ENCODE results near the gene RCAN2. TPM values are rescaled to one million over a fixed set of nuclear protein-coding genes. Genes with fewer than 3 reads are reported as not detected.

The RCAN2 gene
- total and polyA plus RNA-seq, 9 of the 15 experiments (the other 6 are each of a cell fraction or from before 2014, with no cell fraction given) = 0.04 TPM; not detected in 8

DNA sequence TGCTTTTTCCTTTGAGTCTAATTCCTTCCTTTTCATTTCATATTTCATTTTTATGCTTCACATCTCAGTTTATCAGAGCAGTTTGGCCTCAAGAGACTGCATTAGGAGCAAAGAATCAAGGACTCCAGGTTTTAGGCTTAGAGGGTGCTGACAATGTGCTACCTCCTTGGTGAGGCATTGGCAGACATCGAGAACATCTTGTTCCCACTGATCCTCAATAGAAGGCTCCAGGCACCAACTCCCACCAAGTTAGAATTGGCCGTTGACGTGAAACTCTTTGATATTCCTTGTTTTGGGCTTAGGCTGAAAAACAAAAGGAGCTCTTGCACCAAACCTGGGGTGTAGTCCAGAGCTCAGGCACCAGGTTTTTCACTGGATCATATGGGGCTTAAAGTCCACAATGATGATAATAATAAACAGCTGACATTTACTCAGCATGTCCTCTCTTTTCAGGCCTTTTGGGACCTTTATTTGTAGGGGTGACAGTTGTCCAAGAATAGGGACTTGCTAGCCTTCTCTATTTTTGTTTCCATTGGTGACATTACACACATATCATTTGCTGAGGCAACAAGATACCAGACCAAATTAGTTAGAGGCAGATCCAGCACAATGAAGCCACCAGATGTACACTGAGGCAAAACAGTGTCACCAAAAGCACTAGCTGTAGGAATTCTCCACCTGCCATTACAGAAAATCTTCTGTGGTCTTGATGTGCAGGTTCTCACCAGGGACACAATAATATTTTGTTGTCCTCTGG is 239.5 kb downstream of the RCAN2 start:
- TF ChIP-seq YY1 (IDR thresholded peaks at IDR 0.05; ENCODE audit: borderline replicate concordance in 1 of 3, control insufficient read depth in 1 of 3, extremely low read depth in 1 of 3, insufficient read depth in 3 of 3, insufficient read length in 1 of 3, insufficient replicate concordance in 2 of 3, low read depth in 1 of 3, low read length in 2 of 3) = no peak
- no peak for TF ChIP-seq ZKSCAN8 (CRISPR knock-in tag; IDR thresholded peaks at IDR 0.05)
- no peak for TF ChIP-seq GABPA (tag; conservative IDR thresholded peaks at IDR 0.05; ENCODE audit: low read depth)
- TF ChIP-seq RBM39 (optimal IDR thresholded peaks at IDR 0.05; ENCODE audit: low read depth, low read length) = no peak
- no peak for TF ChIP-seq NFRKB (IDR thresholded peaks at IDR 0.05; ENCODE audit: low read depth)
- no peak for TF ChIP-seq FOXJ3 (CRISPR knock-in tag; IDR thresholded peaks at IDR 0.05)
- TF ChIP-seq, protein P1, sequence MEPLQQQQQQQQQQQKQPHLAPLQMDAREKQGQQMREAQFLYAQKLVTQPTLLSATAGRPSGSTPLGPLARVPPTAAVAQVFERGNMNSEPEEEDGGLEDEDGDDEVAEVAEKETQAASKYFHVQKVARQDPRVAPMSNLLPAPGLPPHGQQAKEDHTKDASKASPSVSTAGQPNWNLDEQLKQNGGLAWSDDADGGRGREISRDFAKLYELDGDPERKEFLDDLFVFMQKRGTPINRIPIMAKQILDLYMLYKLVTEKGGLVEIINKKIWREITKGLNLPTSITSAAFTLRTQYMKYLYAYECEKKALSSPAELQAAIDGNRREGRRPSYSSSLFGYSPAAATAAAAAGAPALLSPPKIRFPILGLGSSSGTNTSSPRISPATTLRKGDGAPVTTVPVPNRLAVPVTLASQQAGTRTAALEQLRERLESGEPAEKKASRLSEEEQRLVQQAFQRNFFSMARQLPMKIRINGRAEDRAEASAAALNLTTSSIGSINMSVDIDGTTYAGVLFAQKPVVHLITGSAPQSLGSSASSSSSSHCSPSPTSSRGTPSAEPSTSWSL (CRISPR knock-in tag; IDR thresholded peaks at IDR 0.05; ENCODE audit: borderline replicate concordance) = no peak
- TF ChIP-seq ARID2 (IDR thresholded peaks at IDR 0.05) = no peak
- TF ChIP-seq SMARCB1 (IDR thresholded peaks at IDR 0.05; ENCODE audit: insufficient read length, low read depth) = no peak
- no peak for TF ChIP-seq PHB2 (IDR thresholded peaks at IDR 0.05; ENCODE audit: low read depth)
- TF ChIP-seq ZNF507 (tag; conservative IDR thresholded peaks at IDR 0.05) = no peak
- no peak for TF ChIP-seq NFIX (CRISPR knock-in tag; IDR thresholded peaks at IDR 0.05; ENCODE audit: low read depth)
- TF ChIP-seq PCBP2 (IDR thresholded peaks at IDR 0.05; ENCODE audit: low read depth, low read length, poor library complexity, severe bottlenecking) = no peak
- TF ChIP-seq ZEB2 (IDR thresholded peaks at IDR 0.05) = no peak
- TF ChIP-seq, protein P2, sequence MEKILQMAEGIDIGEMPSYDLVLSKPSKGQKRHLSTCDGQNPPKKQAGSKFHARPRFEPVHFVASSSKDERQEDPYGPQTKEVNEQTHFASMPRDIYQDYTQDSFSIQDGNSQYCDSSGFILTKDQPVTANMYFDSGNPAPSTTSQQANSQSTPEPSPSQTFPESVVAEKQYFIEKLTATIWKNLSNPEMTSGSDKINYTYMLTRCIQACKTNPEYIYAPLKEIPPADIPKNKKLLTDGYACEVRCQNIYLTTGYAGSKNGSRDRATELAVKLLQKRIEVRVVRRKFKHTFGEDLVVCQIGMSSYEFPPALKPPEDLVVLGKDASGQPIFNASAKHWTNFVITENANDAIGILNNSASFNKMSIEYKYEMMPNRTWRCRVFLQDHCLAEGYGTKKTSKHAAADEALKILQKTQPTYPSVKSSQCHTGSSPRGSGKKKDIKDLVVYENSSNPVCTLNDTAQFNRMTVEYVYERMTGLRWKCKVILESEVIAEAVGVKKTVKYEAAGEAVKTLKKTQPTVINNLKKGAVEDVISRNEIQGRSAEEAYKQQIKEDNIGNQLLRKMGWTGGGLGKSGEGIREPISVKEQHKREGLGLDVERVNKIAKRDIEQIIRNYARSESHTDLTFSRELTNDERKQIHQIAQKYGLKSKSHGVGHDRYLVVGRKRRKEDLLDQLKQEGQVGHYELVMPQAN (IDR thresholded peaks at IDR 0.05; ENCODE audit: borderline replicate concordance) = no peak
- no peak for TF ChIP-seq MBD2 (IDR thresholded peaks at IDR 0.05; ENCODE audit: borderline replicate concordance, low read depth)
- TF ChIP-seq, protein P3, sequence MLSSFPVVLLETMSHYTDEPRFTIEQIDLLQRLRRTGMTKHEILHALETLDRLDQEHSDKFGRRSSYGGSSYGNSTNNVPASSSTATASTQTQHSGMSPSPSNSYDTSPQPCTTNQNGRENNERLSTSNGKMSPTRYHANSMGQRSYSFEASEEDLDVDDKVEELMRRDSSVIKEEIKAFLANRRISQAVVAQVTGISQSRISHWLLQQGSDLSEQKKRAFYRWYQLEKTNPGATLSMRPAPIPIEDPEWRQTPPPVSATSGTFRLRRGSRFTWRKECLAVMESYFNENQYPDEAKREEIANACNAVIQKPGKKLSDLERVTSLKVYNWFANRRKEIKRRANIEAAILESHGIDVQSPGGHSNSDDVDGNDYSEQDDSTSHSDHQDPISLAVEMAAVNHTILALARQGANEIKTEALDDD (IDR thresholded peaks at IDR 0.05) = no peak
- Histone ChIP-seq H3K4me2 (ENCODE audit: insufficient read depth, low read length) (no peak overlapping the region), H3K9me3 (replicated peaks; ENCODE audit: control insufficient read depth, insufficient read depth, low read depth, low read length) (no peaks in the 10 kb centered on the region), H3K9ac (ENCODE audit: insufficient read depth in 1 of 2, low read depth in 2 of 2, low read length in 2 of 2) (no peak overlapping the region), H4K20me1 (replicated peaks; ENCODE audit: control insufficient read depth, insufficient read depth, low read length) (no peaks in the 10 kb centered on the region), H2AFZ (ENCODE audit: low read depth, low read length) (no peak overlapping the region), H3K9me1 (ENCODE audit: control insufficient read depth, insufficient read depth, low read length) (no peaks in the 10 kb centered on the region), H3K4me1 (replicated peaks in 1 of 2; ENCODE audit: control insufficient read depth in 2 of 2, insufficient read depth in 2 of 2, low read length in 2 of 2) (no peaks in the 10 kb centered on the region), H3K27ac (ENCODE audit: extremely low read depth, low read depth, low read length) (no peak overlapping the region), H3K27me3 (ENCODE audit: control insufficient read depth in 2 of 2, insufficient read depth in 2 of 2, low read length in 2 of 2) (no peaks in the 10 kb centered on the region), H3K79me2 (ENCODE audit: control insufficient read depth, insufficient read depth, low read length) (no peaks in the 10 kb centered on the region), H3K36me3 (ENCODE audit: control insufficient read depth, insufficient read depth, low read length) (no peaks in the 10 kb centered on the region), H3K4me3 (no peak overlapping the region)
- intact Hi-C loops (cut with micrococcal nuclease) = no loop called here
- POLR2A ChIA-PET = no interaction called here
- DNase-seq (ENCODE audit: extremely low read depth in 1 of 4, low spot score in 3 of 4) (no peak), ATAC-seq (no peak), FAIRE-seq (no peak)
- BruUV-seq (replicated peaks) = no TSS peak
- 0% methylated on average over 3 of the region's 3 CpGs for WGBS (ENCODE audit: insufficient coverage, low coverage, missing lambda C conversion rate)
- in situ Hi-C loops (cut with MboI) = no loop called here
- CTCF ChIA-PET (ENCODE audit: low intra/inter-chr PET ratio) = no interaction called here

Measured in K562 (cell line).